GM21423 (cell line): ENCODE measurements around the gene INHBB.

Source experiments
- ATAC-seq: cut with Tn5 transposase; IDR thresholded peaks from one replicate; pipeline ENCODE4 v1.9.1; 2021; ENCODE audit warnings: mild to moderate bottlenecking, moderate library complexity; ENCODE audit not compliant: unreplicated experiment

The INHBB gene

DNA sequence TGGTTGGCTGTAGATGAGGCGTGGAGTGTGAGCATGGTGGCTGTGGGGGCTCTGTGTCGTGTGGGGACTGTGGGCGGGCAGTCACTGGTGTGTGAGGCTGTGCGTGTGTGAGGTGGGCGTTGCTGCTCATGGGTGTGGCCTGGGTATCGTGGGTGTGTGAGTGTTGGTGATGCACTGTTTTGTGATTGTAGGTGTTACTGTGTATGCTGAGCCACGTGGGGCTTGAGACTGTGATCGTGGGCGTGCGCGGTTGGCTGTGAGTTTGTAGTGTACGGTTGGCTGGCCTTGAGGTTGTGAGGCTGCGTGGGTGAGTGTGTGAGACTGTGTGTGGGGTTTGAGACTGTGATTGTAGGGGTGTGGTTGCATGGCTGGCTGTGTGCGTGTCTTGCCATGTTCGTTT is 8.5 kb downstream of the INHBB start:
- no peak for ATAC-seq

GRCh38 chr2:120354935-120355779 is 9.2 kb downstream of the INHBB start:
- ATAC-seq: no peak

DNA sequence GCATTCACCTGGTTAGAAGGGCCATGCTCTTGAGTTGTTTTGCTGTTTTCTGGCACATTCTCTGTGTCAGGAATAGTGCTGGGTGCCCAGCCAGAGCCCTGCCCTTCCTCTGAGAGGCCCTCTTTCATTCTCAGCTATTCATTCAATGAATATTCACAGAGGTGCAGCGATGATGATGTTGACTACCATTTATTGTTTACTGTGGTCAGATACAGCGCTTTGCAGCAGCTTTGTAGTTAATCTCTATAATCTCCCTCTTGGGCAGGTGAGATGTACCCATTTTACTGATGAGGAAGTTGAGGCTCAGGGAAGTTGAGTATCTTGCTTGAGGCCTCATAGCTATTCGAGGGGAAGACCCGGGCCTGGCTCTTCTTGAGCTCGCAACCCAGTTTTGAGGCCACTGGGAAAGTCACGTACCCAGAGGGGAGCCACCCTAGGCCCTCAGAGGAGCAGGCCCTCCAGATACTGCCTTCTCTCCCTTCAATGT is 9.9 kb downstream of the INHBB start:
- no peak for ATAC-seq

DNA sequence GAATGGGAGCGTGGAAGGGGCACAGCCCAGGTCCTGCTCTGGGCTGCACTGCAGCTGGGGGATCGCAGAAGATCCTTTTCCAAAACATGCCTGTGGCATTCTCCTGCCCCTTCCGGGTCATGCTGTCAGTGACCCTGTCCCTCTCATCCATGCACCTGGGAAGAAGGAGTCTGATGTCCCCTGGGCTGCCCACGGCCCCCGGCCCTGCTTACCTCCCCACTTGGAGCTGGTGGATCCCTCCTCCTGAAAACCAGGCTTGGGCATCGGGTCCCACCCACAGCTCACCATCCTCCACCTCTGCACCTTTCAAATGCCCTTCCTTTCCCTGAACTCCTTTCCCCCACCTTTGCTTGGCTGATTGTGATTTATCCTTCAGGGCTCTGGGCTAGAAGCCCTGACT is 11.8 kb downstream of the INHBB start:
- ATAC-seq: no peak

GRCh38 chr2:120358734-120359465 is 13.0 kb downstream of the INHBB start:
- ATAC-seq: no peak

DNA sequence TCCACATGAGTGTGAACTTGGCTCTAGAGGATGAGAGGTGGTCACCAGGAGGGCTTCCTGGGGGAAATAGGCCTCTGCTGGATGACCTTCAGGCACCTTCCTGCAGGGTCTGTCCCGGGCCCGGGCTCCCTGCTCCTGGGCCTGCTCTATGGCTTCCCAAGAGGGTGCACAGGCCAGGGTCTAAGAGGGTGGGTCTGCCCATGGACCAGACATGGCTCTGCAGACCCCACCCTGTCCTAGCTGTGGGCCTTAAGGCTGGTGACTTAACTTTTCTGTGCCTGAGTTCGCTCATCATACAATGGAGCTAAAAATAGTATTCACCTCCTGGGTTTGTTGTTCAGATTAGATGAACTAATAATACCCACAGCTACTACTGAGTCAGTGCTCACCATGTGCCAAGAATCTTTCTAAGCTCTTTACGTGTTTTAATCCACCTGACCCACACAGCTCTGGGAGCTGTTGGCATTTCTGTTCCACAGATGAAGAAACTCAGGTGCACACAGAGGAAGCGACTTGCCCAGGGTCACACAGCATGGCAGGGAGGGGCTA is 14.4 kb downstream of the INHBB start:
- ATAC-seq: no peak

DNA sequence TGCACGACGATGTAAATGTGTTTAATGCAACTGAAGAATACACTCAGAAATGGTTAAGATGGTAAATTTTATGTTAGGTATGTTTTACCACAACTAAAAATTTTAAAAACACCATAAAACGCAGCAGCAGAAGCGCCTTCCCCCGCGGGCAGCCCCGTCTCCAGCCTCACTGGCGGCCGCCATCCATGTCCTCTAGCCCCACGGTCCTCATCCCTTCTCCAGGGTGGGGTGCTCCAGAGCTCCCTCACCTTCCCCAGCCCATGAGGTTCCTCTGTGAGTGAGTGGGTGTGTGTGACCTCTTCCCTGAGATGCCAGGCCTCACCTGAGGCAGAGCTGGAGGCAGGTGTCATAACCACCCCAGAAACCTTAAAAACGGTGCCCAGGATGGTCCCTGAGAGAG is 17.0 kb downstream of the INHBB start:
- ATAC-seq: no peak

DNA sequence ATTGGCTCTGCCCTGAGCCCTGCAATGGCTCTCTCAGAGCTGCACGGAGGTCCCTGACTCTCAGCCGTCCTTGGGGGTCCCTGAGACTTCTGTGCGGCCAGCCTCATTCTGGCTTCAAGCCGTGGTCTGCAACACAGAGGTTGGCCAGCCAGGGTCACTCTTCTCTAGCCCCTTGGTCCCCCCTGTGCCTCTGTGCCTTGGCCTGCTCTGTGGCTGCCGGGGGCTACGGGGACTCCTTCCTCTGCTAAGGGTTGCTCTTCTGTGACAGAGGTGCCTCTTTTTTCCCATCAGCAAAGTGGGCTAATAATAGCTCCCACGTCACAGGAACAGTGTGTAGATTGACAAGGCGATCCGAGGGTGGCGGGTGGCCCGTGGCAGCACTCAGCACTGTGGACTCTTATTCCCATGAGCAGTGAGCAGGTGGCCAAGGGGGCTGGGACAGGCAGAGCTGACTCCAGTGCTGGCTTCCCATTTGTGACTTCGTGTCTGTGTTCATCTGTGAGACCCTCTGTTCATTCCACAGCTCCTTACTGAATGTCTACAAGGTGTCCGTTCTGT is 19.4 kb downstream of the INHBB start:
- ATAC-seq: no peak

DNA sequence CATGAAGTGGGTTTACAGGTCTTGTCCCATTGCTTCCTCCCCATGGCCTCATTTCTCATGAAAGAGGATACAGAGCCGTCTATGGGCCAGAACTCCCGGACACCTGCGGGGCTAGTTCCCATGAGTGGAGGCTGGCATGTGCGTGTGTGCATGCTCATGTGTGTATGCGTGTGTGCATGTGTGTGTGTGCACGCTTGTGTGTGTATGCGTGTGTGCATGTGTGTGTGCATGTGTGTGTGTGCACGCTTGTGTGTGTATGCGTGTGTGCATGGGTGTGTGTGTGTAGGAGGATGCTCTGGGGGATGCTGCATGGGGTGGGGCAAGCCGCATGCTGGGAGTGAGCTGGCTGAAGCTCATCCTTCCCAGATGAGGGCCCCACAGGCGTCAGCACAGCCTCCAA is 20.8 kb downstream of the INHBB start:
- ATAC-seq: no peak

DNA sequence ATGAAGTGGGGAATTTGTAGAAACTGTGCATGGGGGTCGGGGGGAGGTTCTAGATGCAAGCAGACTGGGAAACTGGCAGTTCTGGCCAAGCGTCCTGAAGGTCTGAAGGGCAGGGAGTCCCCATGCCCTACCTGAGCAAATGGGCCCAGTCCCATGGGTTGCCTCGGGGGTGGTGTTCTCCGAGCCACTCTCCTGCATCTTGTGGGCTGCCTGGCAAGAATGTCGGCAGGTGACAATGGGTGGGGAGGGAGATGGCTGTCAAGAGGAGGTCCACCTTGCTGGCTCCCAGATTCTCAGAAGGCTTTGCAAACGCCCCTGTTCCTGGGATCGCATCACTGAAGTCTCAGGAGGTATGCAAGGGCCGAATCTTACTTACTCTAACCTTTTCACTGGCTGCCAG is 21.3 kb downstream of the INHBB start:
- ATAC-seq: no peak

DNA sequence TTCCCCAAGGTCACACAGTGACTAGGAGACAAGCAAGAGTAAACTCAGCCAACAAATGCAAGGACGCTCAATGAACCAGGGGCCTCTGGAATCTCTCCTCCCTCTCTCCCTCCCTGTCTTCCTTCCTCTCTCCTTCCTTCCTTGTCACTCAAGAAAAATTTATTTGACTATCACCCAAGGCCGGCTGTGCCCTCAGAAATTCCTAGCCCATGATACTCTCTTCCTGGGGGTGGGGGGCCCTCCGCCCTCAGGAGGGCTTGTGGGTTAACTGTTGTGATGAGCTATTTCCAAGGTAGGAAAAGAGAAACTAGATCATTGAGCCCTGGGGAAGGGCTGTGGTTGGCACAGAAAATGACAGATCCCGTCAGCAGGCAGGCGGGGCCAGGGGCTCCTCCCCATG is 21.7 kb downstream of the INHBB start:
- no peak for ATAC-seq

DNA sequence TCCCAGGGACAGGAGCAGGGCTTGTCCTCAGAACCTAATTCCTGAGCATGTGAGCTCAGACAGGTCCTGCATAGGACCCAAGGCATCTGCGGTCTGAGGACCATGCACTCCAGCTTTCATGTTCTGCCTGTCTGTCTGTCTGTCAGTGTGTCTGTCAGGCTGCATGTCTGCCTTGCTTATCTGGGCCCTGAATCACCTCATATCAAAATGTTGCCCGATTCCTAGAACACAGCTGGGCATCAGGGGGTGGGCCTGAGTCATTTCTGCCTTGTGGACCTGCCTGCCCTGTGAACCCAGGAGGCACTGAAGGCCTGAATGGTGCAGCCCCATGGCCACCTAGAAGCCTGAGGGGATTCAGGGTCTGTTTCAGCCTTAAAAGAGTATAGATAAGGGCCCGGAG is 22.1 kb downstream of the INHBB start:
- ATAC-seq: no peak

- ATAC-seq: no peak
Measured at GRCh38 chr2:120369250-120369649, 23.3 kb downstream of the INHBB start.

DNA sequence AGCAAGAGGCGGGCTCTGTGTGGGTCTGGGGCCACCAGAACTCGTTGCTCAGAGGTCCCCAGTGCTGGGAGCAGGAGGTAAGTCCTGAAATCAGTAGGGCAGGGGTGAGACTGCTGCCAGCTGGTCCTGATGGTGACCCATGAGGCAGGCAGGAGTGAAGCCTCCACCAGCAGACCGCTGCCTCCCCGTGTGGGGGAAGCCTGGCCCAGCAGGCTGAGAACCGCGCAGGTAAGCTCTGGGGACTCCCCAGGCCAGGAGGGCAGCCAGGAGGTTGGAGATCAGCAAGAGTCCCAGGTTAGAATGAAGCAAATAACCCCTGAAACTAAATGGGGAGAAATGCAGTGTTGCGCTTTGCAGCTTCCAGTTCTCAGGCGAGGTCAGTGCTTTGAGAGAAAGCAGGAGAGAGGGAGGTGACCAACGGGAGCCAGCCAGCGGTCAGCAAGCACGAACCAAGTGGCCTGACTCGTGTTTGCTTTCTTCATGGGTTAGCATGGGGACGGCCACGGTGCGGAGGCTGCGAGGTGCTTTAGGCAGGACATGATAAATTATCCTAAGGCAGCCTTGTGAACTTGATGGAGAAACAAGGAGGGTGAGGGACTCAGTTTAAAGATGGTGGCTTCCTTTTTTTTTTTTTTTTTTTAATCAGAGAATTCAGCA is 26.2 kb downstream of the INHBB start:
- ATAC-seq: no peak

DNA sequence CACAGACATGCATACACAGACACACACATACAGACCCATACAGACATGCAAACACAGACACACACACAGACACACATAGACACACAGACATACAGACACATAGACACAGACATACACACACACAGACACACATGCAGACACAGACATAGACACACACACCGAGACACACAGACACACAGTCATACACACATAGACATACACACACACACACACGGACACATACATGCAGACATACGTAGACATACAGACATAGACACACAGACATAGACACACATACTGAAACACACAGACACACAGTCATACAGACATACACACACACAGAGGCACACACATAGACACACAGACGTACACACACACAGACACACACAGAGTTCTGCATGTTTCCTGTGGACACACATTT is 26.9 kb downstream of the INHBB start:
- no peak for ATAC-seq

- ATAC-seq: no peak
Measured at GRCh38 chr2:120373424-120373823, 27.5 kb downstream of the INHBB start.

DNA sequence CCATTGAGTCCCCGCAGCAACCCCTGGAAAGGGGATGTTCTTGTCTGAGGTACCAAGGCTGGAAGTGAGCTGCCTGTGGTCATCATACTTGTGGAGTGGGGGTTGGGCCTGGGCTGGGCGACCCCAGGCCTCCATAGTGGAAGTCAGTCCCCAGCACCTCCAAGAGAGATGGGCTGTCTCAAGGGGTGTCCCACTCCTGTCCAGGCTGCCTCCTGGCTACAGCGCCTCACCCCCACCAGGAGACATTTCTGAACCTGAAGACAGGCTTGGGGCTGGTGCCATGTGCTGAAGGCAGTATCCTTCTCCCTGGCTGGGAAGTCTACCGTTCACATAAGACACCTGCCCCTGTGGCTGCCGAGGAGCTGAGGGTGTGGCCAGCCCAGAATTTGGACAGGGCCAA is 28.9 kb downstream of the INHBB start:
- ATAC-seq: no peak

GRCh38 chr2:120375251-120376020 is 29.5 kb downstream of the INHBB start:
- no peak for ATAC-seq

DNA sequence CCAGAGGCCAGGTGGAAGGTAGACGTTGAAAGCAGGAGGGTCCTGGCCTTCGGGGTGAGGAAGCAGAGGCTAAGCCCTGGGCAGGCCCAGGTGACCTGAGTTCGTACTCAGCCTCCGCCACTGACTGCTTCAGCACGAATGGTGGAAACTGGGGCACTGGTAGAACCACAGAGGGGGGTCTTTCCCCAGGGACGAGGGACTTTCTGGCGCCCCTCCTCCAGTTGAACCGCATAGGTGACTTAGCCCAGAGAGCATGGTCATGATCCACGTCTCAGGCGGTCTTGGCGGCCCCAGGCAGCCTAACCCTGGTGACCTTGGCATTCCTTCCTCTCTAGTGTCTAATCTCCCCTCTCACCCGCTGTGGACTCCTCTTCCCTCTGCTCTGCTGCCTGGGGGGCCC is 30.2 kb downstream of the INHBB start:
- no peak for ATAC-seq
